GM19035 (cell line): ENCODE results near the gene ALDOA.

Experiments
- ATAC-seq: cut with Tn5 transposase; IDR thresholded peaks from one replicate; pipeline ENCODE4 v1.9.1; 2021; ENCODE audit not compliant: unreplicated experiment

Gene ALDOA

GRCh38 chr16:30068750-30069610 is 3.4 kb downstream of the ALDOA start:
- ATAC-seq, result no peak

GRCh38 chr16:30069611-30070462 is 4.3 kb downstream of the ALDOA start:
- no peak for ATAC-seq

- no peak for ATAC-seq
These were observed 4.9 kb downstream of the ALDOA start for GRCh38 chr16:30070490-30070889.

- ATAC-seq, result peak; percentile 82
These were observed 10.1 kb downstream of the ALDOA start, which contains the start of gene PPP4C for GRCh38 chr16:30075503-30076275. PPP4C (plus strand) TSS chr16:30075994; CDS start chr16:30076378, 384 bp downstream.

- peak; percentile 28 for ATAC-seq
These were observed 10.8 kb downstream of the ALDOA start for GRCh38 chr16:30076276-30076791.

GRCh38 chr16:30077656-30078055 is 12.1 kb downstream of the ALDOA start:
- no peak for ATAC-seq

- no peak for ATAC-seq
These were observed 13.2 kb downstream of the ALDOA start for GRCh38 chr16:30078744-30079143.

- no peak for ATAC-seq
These were observed 13.9 kb downstream of the ALDOA start for GRCh38 chr16:30079480-30079879.

GRCh38 chr16:30082545-30083090 is 17.1 kb downstream of the ALDOA start:
- ATAC-seq, result no peak

- ATAC-seq, result no peak
These were observed 17.9 kb downstream of the ALDOA start for GRCh38 chr16:30083216-30084055.

- no peak for ATAC-seq
These were observed 18.7 kb downstream of the ALDOA start for GRCh38 chr16:30084096-30084815.

GRCh38 chr16:30084816-30085159 is 19.2 kb downstream of the ALDOA start:
- no peak for ATAC-seq

GRCh38 chr16:30085247-30085646 is 19.7 kb downstream of the ALDOA start:
- no peak for ATAC-seq

- ATAC-seq, result no peak
These were observed 20.3 kb downstream of the ALDOA start for GRCh38 chr16:30085820-30086219.

- ATAC-seq, result no peak
These were observed 21.0 kb downstream of the ALDOA start for GRCh38 chr16:30086291-30087140.

- no peak for ATAC-seq
These were observed 21.8 kb downstream of the ALDOA start for GRCh38 chr16:30087181-30087898.

GRCh38 chr16:30088237-30088831 is 22.8 kb downstream of the ALDOA start:
- no peak for ATAC-seq
